Measurements from ENCODE around the gene ATG9B. TPM values are rescaled to one million over a fixed set of nuclear protein-coding genes. Genes with fewer than 3 reads are reported as not detected.
A peak's percentile ranks its signal among the peaks of the same experiment; 100 is the strongest.

Gene ATG9B
- total and polyA plus RNA-seq, 9 of the 15 experiments (the other 6 are each of a cell fraction or from before 2014, with no cell fraction given) = 0.29 to 8.0 (median 2.1) TPM

DNA sequence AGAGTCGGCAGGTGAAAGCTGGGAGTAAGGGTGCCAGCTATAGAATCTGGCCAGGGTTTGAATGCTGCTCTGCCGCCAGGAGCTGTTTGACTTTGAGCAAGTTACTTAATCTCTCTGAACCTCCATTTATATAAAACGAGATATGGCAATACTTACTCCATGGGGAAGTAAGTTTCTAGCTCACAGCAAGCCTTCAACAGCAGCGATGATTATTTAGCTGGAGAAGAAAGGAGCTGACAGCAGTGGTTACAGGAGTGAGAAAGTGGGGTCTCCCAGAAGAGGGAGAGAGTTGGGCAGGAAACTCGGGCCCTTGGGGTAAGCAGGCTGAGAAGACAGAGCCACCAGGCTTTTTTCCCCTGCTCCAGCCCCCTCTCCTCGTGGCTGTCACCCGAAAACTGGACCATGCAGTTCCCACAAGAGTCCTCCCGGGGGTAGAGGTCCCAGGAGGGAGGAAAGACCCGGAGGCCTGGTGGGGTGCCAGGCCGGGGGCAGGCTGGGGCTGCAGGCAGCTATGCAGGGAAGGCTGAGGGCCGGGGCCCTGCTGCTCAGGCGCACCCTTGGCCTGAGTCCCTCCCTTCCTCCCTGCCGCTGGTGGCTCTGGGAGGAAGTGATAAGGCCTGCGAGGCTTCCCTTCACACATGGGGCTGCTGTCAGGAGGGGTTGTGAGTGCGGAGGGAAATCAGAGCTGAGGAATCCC is 30.0 kb downstream of the ATG9B start (continued):
- TF ChIP-seq ZNF717 (CRISPR knock-in tag; IDR thresholded peaks at IDR 0.05) (no peak), MAZ (CRISPR knock-in tag; conservative IDR thresholded peaks at IDR 0.05 in 1 of 2, IDR thresholded peaks at IDR 0.05 in 1 of 2) (peak; percentile 94), SPI1 (IDR thresholded peaks at IDR 0.05; ENCODE audit: borderline replicate concordance, low read depth, low read length) (peak; percentile 98), IRF9 (tag; IDR thresholded peaks at IDR 0.05) (peak; percentile 15; the same call in 1 of the 2 replicates), ZBTB2 (IDR thresholded peaks at IDR 0.05) (peak; percentile 68; the same call in 1 of the 2 replicates), LEF1 (IDR thresholded peaks at IDR 0.05) (peak; percentile 70), NRF1 (conservative IDR thresholded peaks at IDR 0.05 in 1 of 2, IDR thresholded peaks at IDR 0.05 in 1 of 2) (peak; percentile 87 to 89), DMBX1 (CRISPR knock-in tag; IDR thresholded peaks at IDR 0.05; ENCODE audit: borderline replicate concordance) (peak; percentile 89), ZC3H4 (CRISPR knock-in tag; IDR thresholded peaks at IDR 0.05; ENCODE audit: borderline replicate concordance) (no peak), PYGO2 (tag; IDR thresholded peaks at IDR 0.05) (peak; percentile 43), NCOR1 (IDR thresholded peaks at IDR 0.05) (peak; percentile 92), OTX1 (CRISPR knock-in tag; IDR thresholded peaks at IDR 0.05) (peak; percentile 90), HMG20A (CRISPR knock-in tag; conservative IDR thresholded peaks at IDR 0.05) (peak; percentile 78; the same call in 1 of the 2 replicates), TBL1XR1 (IDR thresholded peaks at IDR 0.05; ENCODE audit: low read length in 2 of 2) (peak in 1 of 2 experiments; percentile 78; a peak in 2 of 4 replicates), ATF2 (CRISPR knock-in tag; IDR thresholded peaks at IDR 0.05) (no peak), PURB (CRISPR knock-in tag; IDR thresholded peaks at IDR 0.05; ENCODE audit: low read depth) (no peak), KLF13 (tag; IDR thresholded peaks at IDR 0.05; ENCODE audit: borderline replicate concordance, low read depth) (peak; percentile 67; the same call in 1 of the 2 replicates), C11orf30 (IDR thresholded peaks at IDR 0.05; ENCODE audit: low read depth) (no peak), ILF3 (IDR thresholded peaks at IDR 0.05; ENCODE audit: borderline replicate concordance) (no peak), ATF1 (CRISPR knock-in tag; IDR thresholded peaks at IDR 0.05) (no peak), ATF1 (tag; IDR thresholded peaks at IDR 0.05) (peak; percentile 51; the same call in 1 of the 2 replicates), HMG20B (CRISPR knock-in tag; IDR thresholded peaks at IDR 0.05) (peak; percentile 94; the same call in 1 of the 2 replicates), ZNF263 (CRISPR knock-in tag; IDR thresholded peaks at IDR 0.05; ENCODE audit: borderline replicate concordance) (peak; percentile 79; the same call in 1 of the 2 replicates)
- TF ChIP-seq, protein P1, sequence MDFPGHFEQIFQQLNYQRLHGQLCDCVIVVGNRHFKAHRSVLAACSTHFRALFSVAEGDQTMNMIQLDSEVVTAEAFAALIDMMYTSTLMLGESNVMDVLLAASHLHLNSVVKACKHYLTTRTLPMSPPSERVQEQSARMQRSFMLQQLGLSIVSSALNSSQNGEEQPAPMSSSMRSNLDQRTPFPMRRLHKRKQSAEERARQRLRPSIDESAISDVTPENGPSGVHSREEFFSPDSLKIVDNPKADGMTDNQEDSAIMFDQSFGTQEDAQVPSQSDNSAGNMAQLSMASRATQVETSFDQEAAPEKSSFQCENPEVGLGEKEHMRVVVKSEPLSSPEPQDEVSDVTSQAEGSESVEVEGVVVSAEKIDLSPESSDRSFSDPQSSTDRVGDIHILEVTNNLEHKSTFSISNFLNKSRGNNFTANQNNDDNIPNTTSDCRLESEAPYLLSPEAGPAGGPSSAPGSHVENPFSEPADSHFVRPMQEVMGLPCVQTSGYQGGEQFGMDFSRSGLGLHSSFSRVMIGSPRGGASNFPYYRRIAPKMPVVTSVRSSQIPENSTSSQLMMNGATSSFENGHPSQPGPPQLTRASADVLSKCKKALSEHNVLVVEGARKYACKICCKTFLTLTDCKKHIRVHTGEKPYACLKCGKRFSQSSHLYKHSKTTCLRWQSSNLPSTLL (IDR thresholded peaks at IDR 0.05) = peak; percentile 35; the same call in 1 of the 2 replicates
